Measurements from ENCODE around the gene GRK3.

Gene GRK3

DNA sequence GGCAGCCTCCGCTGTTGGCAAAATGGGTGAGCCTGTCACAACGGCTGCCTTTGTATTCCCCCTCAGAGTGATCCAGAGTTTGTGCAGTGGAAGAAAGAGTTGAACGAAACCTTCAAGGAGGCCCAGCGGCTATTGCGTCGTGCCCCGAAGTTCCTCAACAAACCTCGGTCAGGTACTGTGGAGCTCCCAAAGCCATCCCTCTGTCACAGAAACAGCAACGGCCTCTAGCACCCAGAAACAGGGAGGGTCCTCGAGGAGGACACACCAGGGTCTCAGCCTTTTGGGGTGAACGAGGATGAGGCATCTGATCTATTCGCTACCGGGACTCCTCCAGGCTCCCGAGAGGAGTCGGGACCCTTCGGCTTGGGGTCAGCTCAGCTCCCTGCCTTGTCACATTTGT lies 157.7 kb downstream of the GRK3 start:
- no peak for DNase-seq (ENCODE audit: extremely low read depth in 1 of 2, low read depth in 1 of 2)

GRCh38 chr22:25722626-25723025 lies 158.2 kb downstream of the GRK3 start:
- no peak for DNase-seq (ENCODE audit: extremely low read depth in 1 of 2, low read depth in 1 of 2)

- no peak for DNase-seq (ENCODE audit: extremely low read depth in 1 of 2, low read depth in 1 of 2)
These were observed 161.8 kb downstream of the GRK3 start for GRCh38 chr22:25726241-25726640.

- DNase-seq (ENCODE audit: extremely low read depth in 1 of 2, low read depth in 1 of 2): no peak
These were observed 163.6 kb downstream of the GRK3 start for GRCh38 chr22:25728071-25728470.

DNA sequence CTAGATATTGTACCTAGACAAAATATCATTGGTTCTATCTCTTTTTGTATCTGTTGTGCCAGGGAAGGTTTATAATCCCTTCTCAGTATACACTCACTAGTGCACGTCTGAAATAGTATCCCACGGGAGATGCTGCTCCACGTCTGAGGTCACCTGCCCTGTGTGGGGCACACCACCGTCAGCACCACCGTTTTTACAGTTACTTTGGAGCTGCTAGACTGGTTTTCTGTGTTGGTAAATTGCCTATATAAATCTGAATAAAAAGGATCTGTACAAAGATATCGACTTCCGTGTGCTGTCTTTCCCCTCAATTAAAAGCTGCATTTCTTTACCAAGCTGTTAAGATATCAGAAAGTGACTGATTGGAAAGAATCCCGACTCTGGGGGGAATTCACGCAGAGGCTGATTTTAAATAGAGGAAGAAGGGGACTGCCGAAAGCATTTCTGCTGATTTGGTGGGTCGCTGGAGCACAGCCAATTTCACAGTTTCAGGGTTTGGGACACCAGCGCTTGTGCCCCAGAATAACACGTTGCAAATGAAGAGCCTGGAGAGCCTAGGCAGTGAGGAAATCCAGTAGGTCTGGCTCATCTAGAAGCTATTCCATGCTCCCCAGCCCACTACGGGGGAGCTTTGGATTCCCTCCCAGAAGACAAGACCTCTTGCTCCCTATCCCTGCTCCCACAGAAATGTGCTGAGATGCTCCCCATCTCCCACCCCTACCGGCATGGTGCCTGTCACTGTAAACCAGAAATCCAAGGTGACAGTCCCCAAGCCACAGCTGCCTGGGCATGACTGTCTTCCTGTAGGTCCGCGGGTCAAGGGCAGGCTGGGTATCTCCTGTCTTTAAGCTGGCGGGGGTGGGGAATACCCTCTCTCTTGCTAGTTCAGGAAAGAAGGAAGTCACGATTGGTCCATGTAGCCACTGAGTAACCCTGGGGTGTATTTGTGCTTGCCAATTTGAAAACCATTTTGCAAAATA lies 164.8 kb downstream of the GRK3 start:
- DNase-seq (ENCODE audit: extremely low read depth in 1 of 2, low read depth in 1 of 2): no peak

DNA sequence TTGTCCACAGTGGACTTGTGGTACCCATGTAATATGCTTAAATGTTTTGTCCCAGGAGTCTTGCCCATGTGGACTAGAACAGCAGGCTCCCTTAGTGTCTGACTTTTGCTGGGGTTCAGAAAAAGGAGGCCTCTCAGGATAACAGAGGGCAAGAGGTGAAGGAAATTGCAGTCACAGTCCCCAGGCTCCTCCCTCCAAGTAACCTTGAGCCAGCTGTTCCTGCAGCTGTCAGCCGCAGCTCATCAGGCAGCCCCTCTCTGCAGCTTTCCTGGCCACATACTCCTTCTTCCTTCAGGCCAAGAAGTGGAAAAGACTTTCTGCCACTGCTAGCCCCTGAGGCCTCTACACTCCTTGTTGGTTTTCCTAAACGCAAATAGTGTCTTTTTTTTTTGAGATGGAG lies 171.2 kb downstream of the GRK3 start:
- DNase-seq (ENCODE audit: extremely low read depth in 1 of 2, low read depth in 1 of 2): no peak

- DNase-seq (ENCODE audit: extremely low read depth in 1 of 2, low read depth in 1 of 2): no peak
These were observed 172.0 kb downstream of the GRK3 start for GRCh38 chr22:25736378-25737011.

- DNase-seq (ENCODE audit: extremely low read depth in 1 of 2, low read depth in 1 of 2): no peak
These were observed 175.3 kb downstream of the GRK3 start for GRCh38 chr22:25739659-25740344.

- DNase-seq (ENCODE audit: extremely low read depth in 1 of 2, low read depth in 1 of 2): no peak
These were observed 177.5 kb downstream of the GRK3 start, which contains the start of gene MYO18B for GRCh38 chr22:25741692-25742626. Gene MYO18B (plus strand): TSS chr22:25742188. CDS start chr22:25761093, 18,905 bp downstream.

DNA sequence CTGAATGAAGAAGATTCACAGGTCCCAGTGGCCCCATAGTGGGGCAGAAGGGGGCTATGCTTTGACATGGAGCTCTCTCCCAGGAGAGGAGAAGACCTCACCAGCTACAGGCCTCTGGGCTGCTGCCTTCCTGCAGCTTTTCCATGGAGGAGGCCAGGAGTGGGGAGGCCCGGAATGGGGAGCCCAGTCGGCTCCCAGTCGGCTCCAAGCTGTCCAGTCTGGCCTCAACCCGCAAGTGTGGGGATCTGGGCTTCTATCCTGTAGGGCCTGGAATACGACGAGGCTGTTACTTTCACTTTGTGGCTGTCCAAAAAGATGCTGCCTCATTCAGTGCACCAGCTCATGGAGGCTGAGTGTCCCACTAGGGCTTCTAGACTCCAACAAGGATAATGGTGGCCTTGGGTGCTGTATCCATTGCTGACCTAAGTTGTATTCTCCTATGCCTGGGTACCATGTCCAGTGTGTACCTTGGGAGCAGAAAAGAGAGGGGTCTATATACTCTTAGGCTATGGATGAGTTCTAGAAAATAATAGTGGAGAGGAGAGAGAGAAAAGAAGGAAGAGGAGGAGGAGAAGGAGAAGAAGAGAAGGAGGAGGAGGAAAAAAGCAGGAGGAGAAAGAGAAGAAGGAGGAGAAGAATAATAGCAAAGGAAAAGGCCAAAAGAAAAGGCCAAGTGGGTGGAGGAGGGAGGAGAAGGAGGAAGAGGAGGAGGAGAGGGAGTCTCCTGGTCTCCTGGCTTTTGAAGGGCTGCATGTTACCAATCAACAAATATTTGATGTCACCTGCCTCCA lies 178.6 kb downstream of the GRK3 start:
- no peak for DNase-seq (ENCODE audit: extremely low read depth in 1 of 2, low read depth in 1 of 2)

- no peak for DNase-seq (ENCODE audit: extremely low read depth in 1 of 2, low read depth in 1 of 2)
These were observed 180.2 kb downstream of the GRK3 start for GRCh38 chr22:25744694-25745093.

DNA sequence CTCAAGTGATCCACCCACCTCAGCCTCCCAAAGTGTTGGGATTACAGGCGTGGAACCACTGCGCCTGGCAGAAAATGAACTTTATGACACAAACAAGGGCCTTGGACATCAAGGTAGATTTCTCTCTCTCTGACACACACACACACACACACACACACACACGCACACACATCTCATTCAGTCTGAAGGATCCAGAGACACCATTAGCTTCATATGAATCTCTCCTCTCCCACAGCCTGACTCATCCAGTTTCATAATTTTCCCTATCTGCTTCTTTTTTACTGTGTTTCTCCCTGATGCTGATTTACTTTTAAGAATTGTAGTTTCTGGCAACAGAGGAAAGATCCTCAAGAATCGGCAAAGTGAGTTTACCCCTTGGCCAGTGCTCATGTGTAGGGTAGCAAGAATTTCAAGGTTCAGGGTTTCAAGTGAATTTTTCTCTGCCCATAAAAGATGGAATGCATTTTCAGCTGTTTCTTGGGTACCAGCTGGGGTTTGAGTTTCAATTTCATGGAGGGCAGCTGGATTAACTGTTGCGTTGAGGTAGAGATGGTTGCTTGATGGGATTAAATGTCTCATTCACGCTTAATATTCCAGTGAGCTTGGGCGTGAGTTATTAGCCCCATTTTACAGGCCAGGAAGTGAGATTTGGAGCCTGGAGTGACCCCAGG lies 181.0 kb downstream of the GRK3 start:
- no peak for DNase-seq (ENCODE audit: extremely low read depth in 1 of 2, low read depth in 1 of 2)

DNA sequence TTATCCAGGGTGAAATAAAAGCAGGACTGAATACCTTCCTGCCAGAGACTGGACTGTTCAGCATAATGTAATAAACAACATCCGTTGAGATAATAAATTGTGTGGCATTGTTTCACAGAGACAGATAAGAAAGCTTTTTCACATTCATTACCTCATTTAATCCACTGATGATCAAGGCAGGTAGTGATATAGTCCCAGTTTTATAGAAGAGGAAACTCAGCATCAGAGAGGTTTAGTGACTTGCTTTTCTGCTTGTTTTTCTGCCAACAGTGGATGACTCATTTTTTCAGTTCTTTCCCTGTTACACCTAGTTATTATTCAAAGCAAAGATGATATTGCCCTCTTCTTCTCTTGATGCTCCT lies 181.5 kb downstream of the GRK3 start:
- DNase-seq (ENCODE audit: extremely low read depth in 1 of 2, low read depth in 1 of 2): no peak

- DNase-seq (ENCODE audit: extremely low read depth in 1 of 2, low read depth in 1 of 2): no peak
These were observed 182.9 kb downstream of the GRK3 start for GRCh38 chr22:25747245-25747944.

- no peak for DNase-seq (ENCODE audit: extremely low read depth in 1 of 2, low read depth in 1 of 2)
These were observed 183.7 kb downstream of the GRK3 start for GRCh38 chr22:25748140-25748539.

- no peak for DNase-seq (ENCODE audit: extremely low read depth in 1 of 2, low read depth in 1 of 2)
These were observed 184.2 kb downstream of the GRK3 start for GRCh38 chr22:25748704-25749103.

DNA sequence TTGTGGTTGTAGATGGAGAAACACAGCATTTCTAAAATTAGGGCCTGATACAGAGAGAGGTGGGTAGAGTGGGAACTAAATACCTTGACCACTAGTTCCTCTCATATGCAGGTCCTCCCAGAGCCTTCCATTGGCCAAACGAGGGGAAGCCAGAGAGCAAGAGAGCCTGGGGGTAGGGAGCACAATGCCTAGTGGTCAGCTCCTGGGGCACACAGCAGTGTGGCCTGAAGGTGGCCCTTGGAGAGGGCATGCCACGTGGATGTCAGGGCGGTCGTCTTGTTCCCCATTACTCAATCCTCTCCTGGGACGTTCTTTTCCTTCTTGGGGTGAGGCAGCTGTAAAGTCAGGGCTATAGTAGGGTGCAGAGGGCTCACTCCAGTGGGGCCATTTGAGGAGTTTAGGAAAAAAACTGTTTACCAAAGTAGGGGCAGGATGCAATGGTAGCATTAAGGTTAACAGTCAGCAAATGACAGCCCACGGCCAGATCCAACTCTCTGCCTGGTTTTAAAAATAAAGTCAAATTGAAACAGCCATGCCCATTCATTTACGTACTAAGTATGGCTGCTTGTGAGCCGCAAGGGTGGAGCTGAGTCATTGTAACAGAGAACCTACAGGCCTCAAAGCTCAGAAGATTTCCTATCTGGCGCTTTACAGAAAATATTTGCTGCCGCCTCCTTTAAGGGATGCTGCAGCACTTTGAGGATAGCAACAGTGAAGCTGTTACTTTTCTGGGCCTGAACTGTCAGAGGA lies 185.1 kb downstream of the GRK3 start:
- DNase-seq (ENCODE audit: extremely low read depth in 1 of 2, low read depth in 1 of 2): no peak
